ENCODE data around the gene NTS. TPM values are rescaled to one million over a fixed set of nuclear protein-coding genes. Genes with fewer than 3 reads are reported as not detected.

Gene NTS
- 162 TPM for polyA plus RNA-seq (2013, experiment 1 of 2)
- polyA plus RNA-seq (2013, experiment 2 of 2): 147 TPM

DNA sequence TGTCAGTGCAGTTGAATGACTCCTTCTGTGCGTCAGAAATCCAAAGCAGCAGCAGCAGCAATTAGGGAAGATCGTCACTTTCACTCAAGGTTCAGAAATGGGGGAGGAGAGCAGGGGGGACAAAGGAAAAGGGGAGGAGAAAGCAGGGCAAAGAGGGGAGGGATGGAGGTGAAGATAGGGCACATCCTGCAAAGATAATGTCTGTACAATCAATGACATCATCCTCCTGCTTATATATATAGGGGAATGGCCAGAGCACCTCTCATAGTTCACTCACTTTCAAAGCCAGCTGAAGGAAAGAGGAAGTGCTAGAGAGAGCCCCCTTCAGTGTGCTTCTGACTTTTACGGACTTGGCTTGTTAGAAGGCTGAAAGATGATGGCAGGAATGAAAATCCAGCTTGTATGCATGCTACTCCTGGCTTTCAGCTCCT is at the start of gene NTS:
TSS of gene NTS (plus strand) at position 265 of the 431 bp plus-strand sequence. CDS start at position 374, 109 bp downstream.
- whole genome bisulfite sequencing, 2 experiments (ENCODE audit: insufficient coverage in 2 of 2): 10 to 11% methylated on average over 2 to 3 of the region's 3 CpGs
- H3K27ac ChIP-seq (ENCODE audit: low read depth, low read length, severe bottlenecking): peak within 1 kb of the TSS; percentile 48
- no peaks in the 10 kb centered on the region for H3K9me3 ChIP-seq (ENCODE audit: control insufficient read depth, low read length)
- H3K36me3 ChIP-seq (ENCODE audit: control insufficient read depth, insufficient read depth, low read length): no peaks in the 10 kb centered on the region
- peak within 1 kb of the TSS; percentile 27 for H3K4me3 ChIP-seq (ENCODE audit: extremely low read depth, insufficient read depth, low read length, poor library complexity, severe bottlenecking)
- H3K4me1 ChIP-seq (ENCODE audit: control insufficient read depth, insufficient read depth, low read length, poor library complexity, severe bottlenecking): no peaks in the 10 kb centered on the region

DNA sequence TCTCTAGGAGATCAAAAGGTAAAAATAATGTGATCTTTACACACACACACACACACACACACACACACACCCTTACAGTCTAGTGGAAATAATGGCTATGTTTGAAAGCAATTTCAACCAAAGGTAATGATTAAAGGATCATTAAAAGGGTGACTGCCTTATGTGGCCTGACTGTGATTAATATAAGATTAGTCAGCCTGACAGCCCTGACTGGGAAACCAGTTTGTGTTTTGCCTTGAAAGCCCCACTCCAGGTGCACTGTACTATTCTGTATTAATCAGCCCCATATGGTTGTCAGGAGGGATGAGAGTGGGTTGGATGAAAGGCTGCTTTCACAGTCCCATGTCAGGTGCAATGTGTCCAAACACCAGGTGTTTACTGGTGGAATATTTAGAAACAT is 48.3 kb upstream of the NTS start:
- Histone ChIP-seq H3K9me3 (ENCODE audit: control insufficient read depth, low read length) (no peaks in the 10 kb centered on the region), H3K36me3 (ENCODE audit: control insufficient read depth, insufficient read depth, low read length) (no peaks in the 10 kb centered on the region), H3K27ac (ENCODE audit: low read depth, low read length, severe bottlenecking) (no peak overlapping the region), H3K4me3 (ENCODE audit: extremely low read depth, insufficient read depth, low read length, poor library complexity, severe bottlenecking) (no peak overlapping the region), H3K4me1 (ENCODE audit: control insufficient read depth, insufficient read depth, low read length, poor library complexity, severe bottlenecking) (peaks cover 4% of the 10 kb centered on the region)

- H3K4me1 ChIP-seq (ENCODE audit: control insufficient read depth, insufficient read depth, low read length, poor library complexity, severe bottlenecking): no peaks in the 10 kb centered on the region
- H3K4me3 ChIP-seq (ENCODE audit: extremely low read depth, insufficient read depth, low read length, poor library complexity, severe bottlenecking): no peak overlapping the region
- no peak overlapping the region for H3K27ac ChIP-seq (ENCODE audit: low read depth, low read length, severe bottlenecking)
- H3K36me3 ChIP-seq (ENCODE audit: control insufficient read depth, insufficient read depth, low read length): no peaks in the 10 kb centered on the region
- no peaks in the 10 kb centered on the region for H3K9me3 ChIP-seq (ENCODE audit: control insufficient read depth, low read length)
- no CpG with 5 or more reads among the region's 1 CpG for WGBS, 2 experiments (ENCODE audit: insufficient coverage in 2 of 2)
Measured at GRCh38 chr12:85828576-85828975, 45.5 kb upstream of the NTS start.

GRCh38 chr12:85829391-85829790 is 44.7 kb upstream of the NTS start:
- Histone ChIP-seq H3K9me3 (ENCODE audit: control insufficient read depth, low read length) (no peaks in the 10 kb centered on the region), H3K27ac (ENCODE audit: low read depth, low read length, severe bottlenecking) (no peak overlapping the region), H3K4me3 (ENCODE audit: extremely low read depth, insufficient read depth, low read length, poor library complexity, severe bottlenecking) (no peak overlapping the region), H3K36me3 (ENCODE audit: control insufficient read depth, insufficient read depth, low read length) (no peaks in the 10 kb centered on the region), H3K4me1 (ENCODE audit: control insufficient read depth, insufficient read depth, low read length, poor library complexity, severe bottlenecking) (no peaks in the 10 kb centered on the region)
- no CpG with 5 or more reads among the region's 2 CpGs for WGBS, 2 experiments (ENCODE audit: insufficient coverage in 2 of 2)

DNA sequence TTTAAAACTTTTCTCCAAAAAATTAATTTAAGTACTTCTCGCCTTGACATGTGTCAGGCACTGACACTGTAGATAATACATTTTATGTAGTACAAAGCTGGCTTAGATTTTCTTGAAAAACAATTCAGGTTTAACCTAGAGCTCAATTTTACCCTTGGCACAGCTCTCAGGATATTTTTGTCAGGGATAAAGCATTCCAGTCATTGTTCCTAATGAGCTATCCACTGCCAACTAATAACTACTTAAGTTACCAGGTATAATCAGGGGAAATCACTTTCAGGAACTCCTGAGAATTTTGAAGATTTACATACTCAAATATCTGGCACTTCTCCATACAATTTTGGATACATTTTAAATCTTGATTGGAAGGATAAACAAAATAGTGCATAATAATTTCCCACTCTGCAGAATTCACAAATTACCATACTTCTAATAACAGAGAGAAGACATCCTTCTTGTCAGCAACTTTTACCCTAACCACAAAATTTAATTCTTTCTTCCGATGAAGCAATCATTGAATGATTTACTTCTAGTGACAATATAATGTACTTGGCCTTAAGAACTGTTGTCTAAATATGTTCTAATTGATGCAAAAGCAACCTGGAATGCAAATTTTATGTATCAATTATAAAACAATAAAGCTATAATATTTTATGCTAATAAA is 42.6 kb upstream of the NTS start:
- Histone ChIP-seq H3K4me3 (ENCODE audit: extremely low read depth, insufficient read depth, low read length, poor library complexity, severe bottlenecking) (no peak overlapping the region), H3K36me3 (ENCODE audit: control insufficient read depth, insufficient read depth, low read length) (no peaks in the 10 kb centered on the region), H3K9me3 (ENCODE audit: control insufficient read depth, low read length) (no peaks in the 10 kb centered on the region), H3K4me1 (ENCODE audit: control insufficient read depth, insufficient read depth, low read length, poor library complexity, severe bottlenecking) (no peaks in the 10 kb centered on the region), H3K27ac (ENCODE audit: low read depth, low read length, severe bottlenecking) (no peak overlapping the region)
- WGBS, 2 experiments (ENCODE audit: insufficient coverage in 2 of 2): no CpG with 5 or more reads among the region's 2 CpGs

DNA sequence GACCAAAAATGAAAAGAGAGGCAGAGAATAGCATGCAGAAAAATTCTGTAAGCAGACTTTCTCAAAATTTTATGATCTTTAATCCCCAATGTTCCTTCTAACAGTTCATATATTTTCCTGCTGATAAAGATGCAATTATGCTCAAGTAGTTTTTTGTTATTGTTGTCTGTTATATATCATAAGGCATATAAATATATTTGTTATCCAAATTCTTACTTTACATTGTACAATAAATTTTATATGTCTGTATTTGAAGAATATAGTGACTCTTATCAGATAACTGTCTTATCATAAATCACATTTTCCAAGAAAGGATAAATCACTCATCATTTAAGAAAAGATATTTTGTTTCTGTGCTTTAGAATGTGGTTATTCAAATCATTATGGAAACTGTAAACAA is 40.5 kb upstream of the NTS start:
- Histone ChIP-seq H3K4me1 (ENCODE audit: control insufficient read depth, insufficient read depth, low read length, poor library complexity, severe bottlenecking) (no peaks in the 10 kb centered on the region), H3K36me3 (ENCODE audit: control insufficient read depth, insufficient read depth, low read length) (no peaks in the 10 kb centered on the region), H3K4me3 (ENCODE audit: extremely low read depth, insufficient read depth, low read length, poor library complexity, severe bottlenecking) (no peak overlapping the region), H3K9me3 (ENCODE audit: control insufficient read depth, low read length) (no peaks in the 10 kb centered on the region), H3K27ac (ENCODE audit: low read depth, low read length, severe bottlenecking) (no peak overlapping the region)

DNA sequence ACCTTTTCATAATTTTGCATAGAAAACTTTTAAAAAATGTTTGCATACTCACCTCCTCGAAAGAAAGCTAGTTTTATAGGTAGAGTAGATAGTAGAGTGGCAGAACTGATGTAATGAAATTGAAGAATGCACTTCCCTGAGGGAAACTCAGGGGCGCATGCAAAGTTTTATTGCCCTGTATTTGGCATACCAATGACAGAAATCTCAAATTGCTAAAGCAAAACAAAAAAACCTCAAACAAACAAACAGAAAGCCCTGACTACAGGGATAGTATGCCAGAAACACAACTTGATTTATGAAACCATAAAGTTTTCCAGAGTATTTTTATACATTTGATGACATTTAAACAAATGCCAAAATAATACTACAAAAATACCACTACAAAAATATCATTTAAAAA is 39.7 kb upstream of the NTS start:
- Histone ChIP-seq H3K4me3 (ENCODE audit: extremely low read depth, insufficient read depth, low read length, poor library complexity, severe bottlenecking) (no peak overlapping the region), H3K9me3 (ENCODE audit: control insufficient read depth, low read length) (no peaks in the 10 kb centered on the region), H3K4me1 (ENCODE audit: control insufficient read depth, insufficient read depth, low read length, poor library complexity, severe bottlenecking) (no peaks in the 10 kb centered on the region), H3K27ac (ENCODE audit: low read depth, low read length, severe bottlenecking) (no peak overlapping the region), H3K36me3 (ENCODE audit: control insufficient read depth, insufficient read depth, low read length) (no peaks in the 10 kb centered on the region)
- WGBS, 2 experiments (ENCODE audit: insufficient coverage in 2 of 2): no CpG with 5 or more reads among the region's 2 CpGs

GRCh38 chr12:85835426-85836196 is 38.5 kb upstream of the NTS start:
- Histone ChIP-seq H3K27ac (ENCODE audit: low read depth, low read length, severe bottlenecking) (no peak overlapping the region), H3K4me1 (ENCODE audit: control insufficient read depth, insufficient read depth, low read length, poor library complexity, severe bottlenecking) (no peaks in the 10 kb centered on the region), H3K9me3 (ENCODE audit: control insufficient read depth, low read length) (no peaks in the 10 kb centered on the region), H3K36me3 (ENCODE audit: control insufficient read depth, insufficient read depth, low read length) (no peaks in the 10 kb centered on the region), H3K4me3 (ENCODE audit: extremely low read depth, insufficient read depth, low read length, poor library complexity, severe bottlenecking) (peak overlapping the region; percentile 6)
- WGBS, 2 experiments (ENCODE audit: insufficient coverage in 2 of 2): 55 to 60% methylated on average over 2 of the region's 4 CpGs

- Histone ChIP-seq H3K4me3 (ENCODE audit: extremely low read depth, insufficient read depth, low read length, poor library complexity, severe bottlenecking) (peak within 1 kb of the TSS; percentile 6), H3K9me3 (ENCODE audit: control insufficient read depth, low read length) (no peaks in the 10 kb centered on the region), H3K27ac (ENCODE audit: low read depth, low read length, severe bottlenecking) (peak within 1 kb of the TSS; percentile 29), H3K36me3 (ENCODE audit: control insufficient read depth, insufficient read depth, low read length) (no peaks in the 10 kb centered on the region), H3K4me1 (ENCODE audit: control insufficient read depth, insufficient read depth, low read length, poor library complexity, severe bottlenecking) (no peaks in the 10 kb centered on the region)
- 59 to 63% methylated on average over 4 of the region's 15 CpGs for WGBS, 2 experiments (ENCODE audit: insufficient coverage in 2 of 2)
Measured at GRCh38 chr12:85836197-85837090, 37.7 kb upstream of the NTS start, which contains the start of gene RASSF9. RASSF9 (minus strand) TSS chr12:85836409; CDS start chr12:85836201, 208 bp downstream.

GRCh38 chr12:85843606-85844310 is 30.3 kb upstream of the NTS start:
- H3K36me3 ChIP-seq (ENCODE audit: control insufficient read depth, insufficient read depth, low read length): no peaks in the 10 kb centered on the region
- no peak overlapping the region for H3K27ac ChIP-seq (ENCODE audit: low read depth, low read length, severe bottlenecking)
- H3K4me1 ChIP-seq (ENCODE audit: control insufficient read depth, insufficient read depth, low read length, poor library complexity, severe bottlenecking): no peaks in the 10 kb centered on the region
- WGBS, 2 experiments (ENCODE audit: insufficient coverage in 2 of 2): 94% methylated on average over 16 of the region's 17 CpGs
- H3K9me3 ChIP-seq (ENCODE audit: control insufficient read depth, low read length): no peaks in the 10 kb centered on the region
- no peak overlapping the region for H3K4me3 ChIP-seq (ENCODE audit: extremely low read depth, insufficient read depth, low read length, poor library complexity, severe bottlenecking)
